Loucy (cell line): ENCODE results near the gene ZNF814.

Experiments
- CTCF ChIP-seq: fragments of 200-600 bp; sonication (generic); conservative IDR thresholded peaks from 2 replicates; pipeline ENCODE4 v1.5.1; 2014; ENCODE audit warnings: mild to moderate bottlenecking, antibody characterized with exemption, low read length
- EZH2phosphoT487 ChIP-seq: fragments of 200-600 bp; IDR thresholded peaks from 2 replicates; pipeline ENCODE4 v1.6.1; 2018; ENCODE audit warnings: antibody characterized with exemption, mild to moderate bottlenecking, moderate library complexity, borderline replicate concordance

DNA sequence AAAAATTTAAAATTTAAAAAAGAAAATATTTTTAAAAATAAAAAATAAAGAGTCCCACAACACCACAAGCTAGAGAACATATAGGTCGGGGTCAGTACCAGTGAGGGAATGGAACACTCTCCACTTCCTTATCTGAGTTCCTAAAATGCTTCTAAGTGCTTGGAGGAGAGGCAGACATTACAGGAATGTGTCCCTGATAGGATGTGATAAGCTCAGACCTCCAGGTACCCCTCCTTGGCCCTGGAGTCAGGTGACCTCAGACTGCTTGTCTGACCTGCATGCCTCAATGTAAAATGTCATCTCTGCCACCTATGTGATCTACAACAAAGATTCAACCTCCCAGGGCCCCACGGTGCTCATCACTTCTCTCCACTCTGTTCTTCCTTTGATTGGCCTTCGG lies 2.8 kb downstream of the ZNF814 start:
- TF ChIP-seq CTCF (no peak), EZH2phosphoT487 (no peak)
